Measurements from ENCODE around the gene PKD2.

Gene PKD2

DNA sequence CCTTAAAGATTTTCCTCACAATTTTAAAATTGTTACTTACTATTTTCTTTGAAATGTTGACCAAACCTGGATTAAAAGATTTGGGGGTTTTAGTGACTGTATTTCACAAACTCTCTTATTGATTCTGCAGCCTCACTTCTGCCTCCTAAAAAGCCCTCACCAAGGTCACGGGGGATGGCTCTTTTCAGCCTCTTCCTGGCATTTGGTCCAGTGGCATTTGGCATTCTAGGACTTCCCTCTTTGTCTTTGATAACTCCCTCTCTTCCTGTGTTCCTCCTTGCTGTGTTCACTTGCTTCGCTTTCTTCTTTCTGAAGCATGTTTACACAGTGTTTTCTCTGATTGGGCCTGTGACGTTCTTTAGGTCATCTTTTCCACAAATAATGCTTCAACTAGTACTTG lies 21.5 kb downstream of the PKD2 start:
- no peak for DNase-seq

DNA sequence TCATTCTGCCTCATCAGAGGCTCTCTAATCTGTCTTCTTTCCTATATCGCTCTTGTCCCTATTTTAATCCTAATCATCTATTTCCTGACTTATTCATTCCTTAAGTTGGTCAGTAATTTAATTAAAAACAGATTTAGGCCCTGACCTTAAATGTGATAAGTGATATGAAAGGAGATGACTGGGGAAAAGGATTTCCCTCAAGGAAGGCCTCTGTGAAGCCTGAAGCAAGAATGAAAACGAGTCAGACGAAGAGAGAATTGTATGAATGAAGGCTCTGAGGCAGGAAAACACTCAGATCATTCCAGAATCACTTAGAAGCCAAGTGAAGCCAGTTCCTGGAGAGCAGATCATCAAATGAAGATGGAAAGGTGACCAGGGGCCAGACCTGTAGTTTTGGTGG lies 22.1 kb downstream of the PKD2 start:
- DNase-seq, result no peak

DNA sequence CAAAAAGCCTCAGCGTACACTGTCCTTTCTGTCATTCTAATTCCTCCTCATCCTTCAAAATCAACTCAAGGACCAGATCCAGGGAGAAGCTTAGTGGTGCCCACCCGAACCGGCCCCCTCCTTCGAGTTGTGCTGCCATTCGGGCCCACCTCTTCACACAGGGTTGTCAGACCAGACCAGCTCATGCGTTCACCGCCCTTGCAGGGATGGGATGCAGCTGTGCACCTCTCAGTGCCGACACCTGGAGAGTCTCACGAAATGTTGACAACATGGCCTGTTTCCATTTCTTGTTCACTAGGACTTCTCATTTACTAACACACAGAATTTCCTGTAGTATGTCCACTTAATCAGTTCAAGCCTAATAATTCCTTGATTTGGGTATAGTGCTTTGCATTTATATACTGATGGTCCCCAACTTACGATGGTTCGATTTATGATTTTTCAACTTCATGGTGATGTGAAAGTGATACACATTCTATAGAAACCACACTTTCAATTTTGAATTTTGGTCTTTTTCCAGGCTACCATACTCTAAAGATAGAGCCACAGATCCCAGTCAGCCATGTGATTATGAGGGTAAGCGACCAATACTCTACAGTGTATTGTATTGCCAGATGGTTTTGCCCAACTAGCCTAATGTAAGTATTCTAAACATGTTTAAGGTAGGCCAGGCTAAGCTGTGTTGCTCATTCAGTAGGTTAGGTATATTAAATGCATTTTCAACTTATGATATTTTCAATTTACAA lies 23.3 kb downstream of the PKD2 start:
- no peak for DNase-seq

DNA sequence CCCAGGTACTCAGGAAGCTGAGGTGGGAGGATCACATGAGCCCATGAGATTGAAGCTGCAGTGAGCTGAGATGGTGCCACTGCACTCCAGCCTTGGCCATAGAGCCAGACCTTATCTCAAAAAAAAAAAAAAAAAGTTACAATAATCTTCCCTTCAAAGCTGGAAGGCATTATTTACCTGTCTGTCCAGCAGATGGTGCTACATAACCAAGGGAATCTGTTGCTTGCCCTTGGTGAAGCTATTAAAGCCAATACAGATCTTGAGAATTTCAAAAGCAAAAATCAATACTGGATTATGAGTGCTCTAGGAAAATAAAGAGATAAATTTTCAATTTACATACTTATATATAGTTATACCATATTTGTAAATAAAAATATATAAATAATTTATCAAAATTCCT lies 25.9 kb downstream of the PKD2 start:
- peak; percentile 6 for DNase-seq

DNA sequence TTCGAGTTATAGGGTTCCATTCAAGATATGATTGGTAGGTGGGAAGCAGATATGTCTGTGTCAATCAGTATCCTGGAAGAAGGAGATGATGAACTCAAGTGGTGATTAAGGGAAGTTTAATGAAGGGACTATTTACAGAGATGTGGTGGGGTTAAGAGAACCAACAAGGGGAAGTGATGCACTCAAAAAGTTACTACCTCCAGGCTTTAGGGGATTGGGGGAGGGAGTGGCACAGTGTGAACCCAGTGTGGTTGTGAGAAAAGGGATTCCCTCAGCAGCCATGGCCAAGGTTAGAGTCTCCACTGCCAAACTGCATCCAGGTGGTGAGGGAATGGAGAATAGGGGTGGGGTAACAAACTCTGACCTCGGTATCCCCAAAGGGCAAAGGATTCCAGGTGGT lies 27.9 kb downstream of the PKD2 start:
- DNase-seq, result no peak

DNA sequence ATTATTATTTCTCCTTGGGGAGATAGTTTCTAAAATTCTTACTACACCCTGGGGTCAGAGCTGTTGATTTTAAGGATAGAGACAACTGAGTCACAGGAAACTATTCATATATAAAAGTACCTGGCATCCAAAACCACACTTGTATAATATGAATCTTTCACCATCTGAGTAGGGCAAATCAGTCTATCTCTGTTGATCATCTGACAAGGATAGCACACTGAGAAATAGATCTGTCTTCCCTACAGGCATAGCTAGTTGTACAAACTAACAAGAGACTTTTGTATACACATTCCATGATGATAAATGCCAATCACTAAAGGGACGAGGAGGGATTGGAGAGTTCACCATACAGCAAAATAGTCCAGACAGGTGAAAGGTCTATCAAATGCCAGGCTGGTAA lies 30.0 kb downstream of the PKD2 start:
- DNase-seq, result no peak

DNA sequence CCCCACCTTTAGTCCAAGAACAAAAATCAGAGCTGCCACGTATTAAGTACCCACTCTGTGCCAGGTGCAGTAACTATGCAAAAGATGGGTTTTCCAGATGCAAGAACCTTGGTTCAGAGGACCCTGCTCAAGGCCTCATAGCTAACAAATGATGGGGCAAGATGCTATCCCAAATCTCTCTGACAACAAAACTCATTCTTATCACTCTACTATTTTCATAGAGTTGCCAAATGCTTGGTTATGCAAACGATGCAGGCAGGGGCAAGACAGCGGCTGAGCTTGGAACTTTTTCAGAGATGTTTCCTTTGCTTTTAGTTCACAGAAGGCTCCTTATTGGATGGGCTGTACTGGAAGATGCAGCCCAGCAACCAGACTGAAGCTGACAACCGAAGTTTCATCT lies 30.5 kb downstream of the PKD2 start:
- no peak for DNase-seq

DNA sequence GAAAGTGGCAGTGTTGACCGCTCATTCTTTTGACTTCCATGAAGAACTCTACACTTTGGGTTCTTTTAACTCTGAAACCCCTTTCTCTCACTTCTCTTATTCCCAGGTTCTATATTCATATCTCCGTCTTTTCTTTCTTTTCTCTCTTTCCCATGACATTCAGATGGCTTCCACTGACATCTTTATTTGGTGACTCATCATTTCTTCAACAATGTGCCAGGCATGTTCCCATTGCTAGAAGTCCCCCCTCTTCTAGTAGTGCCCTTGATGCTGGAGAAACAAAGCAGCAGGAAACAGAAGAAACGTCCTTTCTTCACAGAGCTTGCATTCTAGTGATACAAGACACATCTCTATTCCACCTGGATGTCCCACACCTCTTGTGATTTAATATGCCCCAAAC lies 33.3 kb downstream of the PKD2 start:
- DNase-seq, result no peak

DNA sequence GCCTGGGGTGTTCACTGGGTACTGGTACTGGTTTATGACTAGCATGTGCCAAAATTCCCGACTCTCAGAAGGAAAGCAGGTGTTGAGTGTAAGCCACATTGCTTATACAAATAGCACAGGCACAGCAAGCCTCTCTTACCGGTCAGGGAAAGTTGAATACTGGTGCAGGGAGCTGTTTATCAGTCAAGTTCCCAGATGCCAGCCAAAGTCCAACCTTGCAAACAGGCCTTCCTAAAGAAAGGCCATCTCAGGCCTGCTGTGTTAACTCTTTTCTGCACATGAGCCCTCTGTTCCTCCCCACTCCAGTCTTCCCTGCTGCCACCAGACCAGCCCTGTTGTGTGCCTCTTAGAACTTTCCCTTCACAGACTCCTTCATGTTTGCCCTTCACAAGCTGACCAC lies 34.2 kb downstream of the PKD2 start:
- no peak for DNase-seq

DNA sequence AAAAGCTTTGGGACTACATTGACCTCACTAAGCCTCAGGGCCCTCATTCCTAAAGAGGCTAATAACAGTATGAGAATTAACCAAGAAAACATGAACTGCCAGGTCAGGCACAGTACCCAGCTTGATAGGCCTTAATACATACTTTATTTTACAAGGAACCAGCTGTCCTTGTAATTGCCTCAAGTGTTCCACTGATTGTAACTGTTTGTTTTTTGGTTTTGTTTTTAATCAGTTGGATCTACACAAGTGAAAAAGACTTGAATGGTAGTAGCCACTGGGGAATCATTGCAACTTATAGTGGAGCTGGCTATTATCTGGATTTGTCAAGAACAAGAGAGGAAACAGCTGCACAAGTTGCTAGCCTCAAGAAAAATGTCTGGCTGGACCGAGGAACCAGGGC lies 35.6 kb downstream of the PKD2 start:
- no peak for DNase-seq

DNA sequence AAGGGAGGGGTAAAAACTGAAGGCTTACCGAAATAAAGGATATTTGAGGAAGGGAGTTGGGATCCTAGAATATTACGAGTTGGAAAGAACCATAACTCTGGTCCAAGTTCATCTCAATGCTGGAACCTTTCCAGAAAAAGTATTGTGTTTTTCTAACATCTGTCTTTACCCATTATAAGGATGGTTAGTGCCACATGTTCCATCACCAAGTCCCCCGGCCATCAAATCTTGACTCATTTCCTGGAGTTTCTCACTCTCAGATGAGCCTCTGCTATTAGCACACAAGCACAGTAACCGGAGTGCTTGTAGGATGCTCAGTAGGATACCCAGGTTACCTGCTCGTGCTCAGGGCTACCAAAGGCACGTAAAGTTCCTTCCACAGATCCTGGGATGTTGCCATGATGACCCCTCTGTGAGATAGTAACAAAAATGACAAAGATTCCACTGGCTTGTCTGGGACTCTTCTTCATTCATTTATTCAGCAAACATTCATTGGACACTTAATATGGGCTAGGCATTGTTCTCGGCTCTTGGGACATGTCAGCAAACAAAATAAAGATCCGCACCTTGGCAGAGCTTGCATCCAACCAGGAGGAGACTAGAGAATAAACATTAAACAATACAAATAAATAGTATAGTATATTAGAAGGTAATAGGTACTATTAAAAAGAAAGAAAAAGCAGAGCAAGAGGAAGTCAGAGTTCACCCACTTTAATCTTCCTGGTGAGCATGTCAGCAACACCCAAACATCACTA lies 36.3 kb downstream of the PKD2 start:
- no peak for DNase-seq

DNA sequence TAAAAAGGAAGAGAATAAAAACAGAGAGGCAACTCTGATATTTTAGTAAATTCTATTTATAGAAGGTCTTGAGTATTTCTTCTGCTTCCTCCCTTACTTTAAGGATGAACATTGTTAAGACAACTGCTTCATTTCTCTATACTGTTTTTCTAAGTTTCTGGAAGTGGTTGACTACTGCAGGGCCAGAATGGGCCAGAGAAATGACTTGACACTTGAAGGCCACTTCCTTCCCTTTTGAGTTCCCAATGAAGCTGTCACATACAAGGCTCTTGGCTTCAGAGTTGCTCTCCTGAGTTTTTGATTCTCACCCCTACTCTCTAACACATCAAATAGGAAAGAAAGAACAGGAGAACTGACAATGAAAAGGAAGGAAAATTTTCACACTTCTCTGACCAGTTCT lies 37.6 kb downstream of the PKD2 start:
- no peak for DNase-seq

DNA sequence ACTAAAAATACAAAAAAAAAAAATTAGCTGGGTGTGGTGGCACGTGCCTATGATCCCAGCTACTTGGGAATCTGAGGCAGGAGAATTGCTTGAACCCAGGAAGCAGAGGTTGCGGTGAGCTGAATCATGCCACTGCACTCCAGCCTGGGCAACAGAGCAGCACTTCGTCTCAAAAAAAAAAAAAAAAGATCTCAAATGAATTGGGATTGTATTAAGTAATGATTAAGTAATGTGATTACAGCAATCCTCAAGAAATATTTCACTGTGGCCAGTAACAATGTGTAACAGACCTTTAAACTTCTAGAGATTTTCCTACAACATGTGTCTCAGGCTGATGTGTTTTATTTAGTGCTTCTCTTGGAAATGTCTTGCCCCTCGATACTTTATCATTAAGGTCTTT lies 46.8 kb downstream of the PKD2 start:
- DNase-seq, result no peak

DNA sequence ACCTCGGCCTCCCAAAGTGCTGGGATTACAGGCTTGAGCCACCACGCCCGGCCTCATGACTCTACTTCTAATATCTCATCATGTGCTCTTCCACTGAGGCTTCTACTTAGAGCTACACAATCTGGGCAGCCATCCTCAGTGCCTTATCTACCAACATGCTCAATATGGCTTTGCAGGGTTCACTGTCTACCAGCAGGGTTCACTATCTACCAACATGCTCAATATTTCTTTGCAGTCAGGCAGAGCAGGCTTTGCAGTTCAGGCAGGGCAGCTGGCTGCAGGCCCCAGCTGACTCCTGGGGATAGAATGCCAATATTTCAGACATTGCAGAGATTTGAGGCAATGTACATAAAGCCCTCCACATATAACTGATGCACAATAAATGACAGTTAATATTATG lies 47.5 kb downstream of the PKD2 start:
- no peak for DNase-seq

DNA sequence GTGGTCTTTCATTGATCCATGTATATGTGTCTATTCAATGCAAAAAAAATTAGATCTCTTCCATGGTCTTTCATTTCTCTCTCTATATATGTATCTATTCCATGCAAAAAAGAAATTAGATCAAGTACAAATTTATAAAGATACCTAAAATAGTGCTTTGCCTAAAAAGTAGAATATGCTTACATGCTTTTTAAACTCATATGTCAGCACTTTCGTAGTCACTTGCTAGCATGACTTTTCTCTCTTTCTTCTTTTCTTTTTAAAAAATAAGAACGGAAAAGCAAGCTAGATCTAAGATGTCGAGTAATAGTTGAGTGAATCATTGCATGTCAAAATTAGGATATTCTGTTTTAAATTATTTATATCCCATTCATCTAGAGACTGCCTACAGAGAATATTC lies 50.9 kb downstream of the PKD2 start:
- DNase-seq, result no peak

DNA sequence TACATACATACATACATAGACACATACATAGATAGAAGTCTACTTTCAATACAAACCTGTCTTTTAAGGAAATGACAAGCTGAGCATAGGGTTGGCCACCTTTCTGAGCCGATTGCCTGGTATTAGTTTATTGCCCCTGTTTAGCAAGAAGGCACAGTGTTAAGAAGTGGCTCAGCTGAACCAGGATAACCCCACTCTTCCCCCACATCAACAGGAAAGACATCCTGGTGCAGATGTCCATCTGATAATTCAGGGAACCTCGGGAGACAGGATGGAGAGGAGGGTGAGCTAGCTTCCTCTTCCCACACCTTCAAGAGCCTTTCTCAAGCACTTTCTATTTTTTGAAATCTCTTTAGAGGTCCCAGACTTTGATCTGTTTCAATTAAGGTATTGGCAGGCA lies 52.3 kb downstream of the PKD2 start:
- DNase-seq, result no peak

DNA sequence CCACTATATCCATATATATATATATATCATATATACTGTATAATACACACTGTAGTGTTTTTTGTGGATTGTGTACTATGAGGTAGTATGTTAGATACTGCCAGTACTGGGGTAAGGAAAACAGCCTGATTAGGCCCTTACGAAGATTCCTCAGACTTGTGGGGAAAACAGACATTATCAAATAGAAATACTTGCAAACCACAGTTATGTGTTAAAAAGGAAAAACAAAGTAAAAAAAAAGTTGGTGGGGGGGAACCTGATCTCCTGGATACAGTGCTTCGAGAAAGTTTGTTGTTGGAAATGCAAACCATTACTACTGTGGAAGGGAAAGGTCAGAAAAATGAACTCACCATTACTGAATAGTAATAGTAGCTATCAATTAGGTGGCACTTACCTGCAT lies 53.0 kb downstream of the PKD2 start:
- DNase-seq, result no peak

DNA sequence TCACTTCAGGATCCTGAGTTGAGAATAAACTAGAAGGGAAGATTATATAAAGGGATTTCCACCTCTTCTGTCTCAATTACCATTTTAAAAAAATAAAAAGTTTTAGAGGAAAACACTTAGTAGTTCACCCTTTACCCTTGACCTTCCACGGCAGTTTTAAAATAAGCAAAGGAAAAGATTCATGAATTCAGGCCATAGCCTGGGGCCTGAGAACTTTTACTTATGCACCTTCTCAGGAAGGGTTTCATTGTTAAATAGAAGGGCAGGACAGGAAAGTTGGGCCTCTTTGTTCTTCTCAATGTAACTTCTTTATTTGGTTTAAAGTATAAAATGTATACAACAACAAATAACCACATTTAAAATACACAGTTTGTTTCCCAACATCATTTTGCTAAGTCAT lies 54.9 kb downstream of the PKD2 start:
- no peak for DNase-seq

DNA sequence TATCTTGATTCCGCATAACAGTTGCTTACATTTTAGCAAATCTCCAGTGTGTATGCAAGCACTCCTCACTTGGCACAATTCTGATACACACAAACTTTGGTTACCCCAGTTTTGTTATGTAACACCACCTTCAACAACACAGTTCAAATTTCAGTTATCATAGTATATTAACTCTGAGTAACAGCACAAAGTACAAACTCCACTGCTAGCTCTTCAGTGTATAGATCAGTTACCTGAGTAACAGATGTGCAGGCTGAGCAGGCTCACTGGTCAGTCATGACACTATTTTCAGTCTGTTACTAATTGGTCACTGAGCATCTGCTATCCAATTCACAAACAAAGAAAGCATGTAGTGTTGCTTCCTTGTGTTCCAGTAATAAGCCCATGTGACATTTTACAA lies 55.4 kb downstream of the PKD2 start:
- DNase-seq, result no peak

DNA sequence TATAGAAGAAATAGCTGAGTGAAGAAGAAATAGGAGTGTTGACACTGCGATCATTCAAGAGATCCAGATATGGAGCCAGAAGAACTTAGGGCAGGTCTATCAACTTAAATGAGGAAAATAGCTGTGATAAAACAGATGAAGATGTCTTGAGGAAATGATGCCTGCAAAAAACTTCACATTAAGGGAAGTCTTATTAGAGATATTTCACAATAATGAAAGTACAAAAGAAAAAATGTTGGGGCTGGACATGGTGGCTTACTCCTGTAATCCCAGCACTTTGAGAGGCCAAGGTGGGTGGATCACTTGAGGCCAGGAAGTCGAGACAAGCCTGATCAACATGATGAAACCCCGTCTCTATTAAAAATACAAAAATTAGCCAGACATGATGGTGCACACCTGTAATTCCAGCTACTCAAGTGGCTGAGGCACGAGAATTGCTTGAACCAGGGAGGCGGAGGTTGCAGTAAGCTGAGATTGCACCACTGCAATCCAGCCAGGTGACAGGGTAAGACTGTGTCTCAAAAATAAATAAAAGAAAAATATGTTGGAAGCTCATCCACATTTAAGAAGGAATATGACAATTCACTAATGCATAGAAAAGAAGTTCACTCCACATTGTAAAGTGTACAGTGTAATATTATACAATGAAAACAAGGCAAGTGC lies 56.3 kb downstream of the PKD2 start:
- no peak for DNase-seq

DNA sequence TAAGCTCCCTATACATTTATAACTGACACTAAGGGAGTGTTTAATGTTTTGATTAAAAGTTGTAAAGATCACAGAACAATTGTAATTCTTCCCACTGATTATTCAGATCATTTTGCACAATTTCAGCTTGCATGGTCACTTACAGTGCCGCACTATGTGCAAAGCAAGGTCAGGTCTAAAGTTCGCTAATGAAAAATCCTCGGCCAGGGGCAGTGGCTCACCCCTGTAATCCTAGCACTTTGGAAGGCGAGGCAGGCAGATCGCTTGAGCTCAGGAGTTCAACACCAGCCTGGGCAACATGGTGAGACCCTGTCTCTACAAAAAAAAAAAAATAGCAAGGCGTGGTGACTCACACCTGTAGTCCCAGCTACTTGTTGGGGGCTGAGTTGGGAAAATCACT lies 57.0 kb downstream of the PKD2 start:
- no peak for DNase-seq

DNA sequence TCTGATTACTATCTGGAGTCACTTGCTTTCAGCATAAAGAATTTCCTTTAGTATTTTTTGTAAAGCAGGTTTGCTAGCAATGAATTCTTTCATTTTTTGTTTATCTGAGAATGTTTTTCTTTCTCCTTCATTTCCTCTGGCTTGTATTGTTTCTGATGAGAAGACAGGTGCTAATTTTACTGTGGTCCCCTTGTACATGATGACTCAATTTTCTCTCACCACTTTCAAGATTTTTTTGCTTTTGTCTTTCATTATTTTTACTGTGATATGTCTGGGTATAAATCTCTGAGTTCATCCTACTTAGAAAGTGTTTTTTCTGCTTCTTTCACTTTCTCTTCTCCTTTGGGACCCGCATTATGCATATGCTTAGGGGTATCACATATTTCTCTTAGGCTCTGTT lies 62.6 kb downstream of the PKD2 start:
- no peak for DNase-seq

DNA sequence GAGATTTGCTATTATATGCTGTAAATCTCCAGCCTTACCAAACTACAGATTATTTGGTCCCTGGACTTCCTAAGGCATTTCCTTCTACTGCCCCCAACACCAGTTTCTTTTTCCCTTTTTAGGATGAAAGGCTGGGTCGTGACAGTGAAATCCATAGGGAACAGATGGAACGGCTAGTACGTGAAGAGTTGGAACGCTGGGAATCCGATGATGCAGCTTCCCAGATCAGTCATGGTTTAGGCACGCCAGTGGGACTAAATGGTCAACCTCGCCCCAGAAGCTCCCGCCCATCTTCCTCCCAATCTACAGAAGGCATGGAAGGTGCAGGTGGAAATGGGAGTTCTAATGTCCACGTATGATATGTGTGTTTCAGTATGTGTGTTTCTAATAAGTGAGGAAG lies 67.9 kb downstream of the PKD2 start:
- DNase-seq, result no peak

DNA sequence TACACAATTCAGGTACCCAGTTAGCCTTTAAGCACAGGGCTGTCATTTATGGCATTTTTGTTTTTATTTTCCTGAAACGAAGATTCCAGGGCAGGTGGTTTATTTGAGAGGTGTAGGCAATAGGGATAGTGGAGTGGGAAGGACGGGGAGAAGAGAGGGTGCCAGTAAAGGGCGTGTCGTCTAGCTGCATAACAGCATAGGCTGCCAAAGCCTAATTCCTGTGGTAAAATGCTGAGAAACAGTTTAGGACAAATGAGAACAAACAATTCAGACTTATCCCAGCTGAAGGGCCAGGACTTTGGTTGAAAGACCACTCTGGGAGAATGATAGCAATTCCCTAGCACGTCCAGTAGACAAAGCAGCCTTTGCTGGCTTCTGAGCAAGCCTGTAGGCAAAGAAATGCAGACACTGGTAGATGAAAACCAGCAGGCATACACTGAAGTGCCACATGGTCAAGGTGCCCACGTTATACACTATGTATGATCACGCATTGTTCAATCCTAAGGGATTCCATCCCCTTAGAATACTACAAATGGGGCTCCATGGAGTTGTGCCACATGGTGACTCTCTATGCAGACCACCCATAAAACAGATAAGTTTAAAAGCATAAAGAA lies 70.6 kb downstream of the PKD2 start:
- DNase-seq, result no peak
